ENCODE measurements around the gene GLTP. TPM values are rescaled to one million over a fixed set of nuclear protein-coding genes. Genes with fewer than 3 reads are reported as not detected.

The GLTP gene
- total RNA-seq, 4 donors from 2014 or later: 35.6 to 287 (median 167) TPM

- no peak for DNase-seq
- peak overlapping the region; percentile 66 to 92 (median 85) for H3K4me3 ChIP-seq
- no peaks in the 10 kb centered on the region for H3K9me3 ChIP-seq
- H3K36me3 ChIP-seq: no peaks in the 10 kb centered on the region
- 9 to 13% methylated on average over 7 to 13 of the region's 13 CpGs for WGBS, 2 donors (ENCODE audit: low coverage in 1 of 2)
- H3K4me1 ChIP-seq: peaks cover 26 to 57% (median 38%) of the 10 kb centered on the region in 4 donors
- TF ChIP-seq, protein P1, sequence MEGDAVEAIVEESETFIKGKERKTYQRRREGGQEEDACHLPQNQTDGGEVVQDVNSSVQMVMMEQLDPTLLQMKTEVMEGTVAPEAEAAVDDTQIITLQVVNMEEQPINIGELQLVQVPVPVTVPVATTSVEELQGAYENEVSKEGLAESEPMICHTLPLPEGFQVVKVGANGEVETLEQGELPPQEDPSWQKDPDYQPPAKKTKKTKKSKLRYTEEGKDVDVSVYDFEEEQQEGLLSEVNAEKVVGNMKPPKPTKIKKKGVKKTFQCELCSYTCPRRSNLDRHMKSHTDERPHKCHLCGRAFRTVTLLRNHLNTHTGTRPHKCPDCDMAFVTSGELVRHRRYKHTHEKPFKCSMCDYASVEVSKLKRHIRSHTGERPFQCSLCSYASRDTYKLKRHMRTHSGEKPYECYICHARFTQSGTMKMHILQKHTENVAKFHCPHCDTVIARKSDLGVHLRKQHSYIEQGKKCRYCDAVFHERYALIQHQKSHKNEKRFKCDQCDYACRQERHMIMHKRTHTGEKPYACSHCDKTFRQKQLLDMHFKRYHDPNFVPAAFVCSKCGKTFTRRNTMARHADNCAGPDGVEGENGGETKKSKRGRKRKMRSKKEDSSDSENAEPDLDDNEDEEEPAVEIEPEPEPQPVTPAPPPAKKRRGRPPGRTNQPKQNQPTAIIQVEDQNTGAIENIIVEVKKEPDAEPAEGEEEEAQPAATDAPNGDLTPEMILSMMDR (IDR thresholded peaks at IDR 0.05): no peak
- TF ChIP-seq EP300 (IDR thresholded peaks at IDR 0.05; ENCODE audit: low read depth) (no peak), POLR2A (IDR thresholded peaks at IDR 0.05) (no peak), POLR2AphosphoS5 (IDR thresholded peaks at IDR 0.05) (no peak)
- in situ Hi-C loops (cut with MboI; ENCODE audit: low pct_ligation_motif_present in 1 of 4, low pct_unique_long_range_greater_than_20kb in 1 of 4, low sequenced_read_pairs in 3 of 4) (loop anchor here in 2 of 4 donors (10.0 kb wide), 1 partner anchor 75 kb away; no protein-coding TSS in a partner anchor), intact Hi-C loops (cut with DNase I; ENCODE audit: low total_unique reads) (loop anchor here (1.0 kb wide), 1 partner anchor 74 kb away; no protein-coding TSS in a partner anchor)
- H3K27ac ChIP-seq: peak overlapping the region; percentile 83 to 89 (median 84)
- no peaks in the 10 kb centered on the region for H3K27me3 ChIP-seq
Observed at GRCh38 chr12:109879351-109880042, 844 bp downstream of the GLTP start.

DNA sequence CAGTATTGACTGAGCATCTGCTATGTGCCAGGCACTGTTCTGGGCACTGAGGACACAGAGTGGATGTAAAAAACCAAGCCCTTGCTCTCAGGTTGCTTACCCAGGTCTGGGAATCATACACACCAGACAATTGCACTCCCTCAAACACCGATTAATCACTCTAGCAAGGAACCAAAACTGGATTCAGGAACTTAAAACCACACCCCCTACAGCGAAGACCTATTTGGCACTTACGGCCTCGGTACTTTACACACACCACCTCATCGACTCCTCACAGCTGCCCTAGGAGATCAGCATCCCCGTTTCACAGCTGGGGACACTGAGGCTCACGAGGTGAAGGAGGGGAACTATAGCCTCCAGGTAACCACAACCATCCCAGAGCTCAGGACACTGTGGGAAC, 1.6 kb downstream of the GLTP start:
- intact Hi-C loops (cut with DNase I; ENCODE audit: low total_unique reads): no loop called here
- no peak for DNase-seq
- H3K36me3 ChIP-seq: no peaks in the 10 kb centered on the region
- peaks cover 33 to 65% (median 42%) of the 10 kb centered on the region in 4 donors for H3K4me1 ChIP-seq
- H3K27ac ChIP-seq: peak overlapping the region; percentile 83 to 89 (median 84)
- WGBS, 2 donors (ENCODE audit: low coverage in 1 of 2): 36% methylated on average over 7 of the region's 7 CpGs; no CpG with 5 or more reads in 1 of the 2 donors
- TF ChIP-seq POLR2AphosphoS5 (IDR thresholded peaks at IDR 0.05) (no peak), POLR2A (IDR thresholded peaks at IDR 0.05) (no peak), EP300 (IDR thresholded peaks at IDR 0.05; ENCODE audit: low read depth) (no peak)
- TF ChIP-seq, protein P1 (IDR thresholded peaks at IDR 0.05): no peak
- H3K9me3 ChIP-seq: no peaks in the 10 kb centered on the region
- H3K27me3 ChIP-seq: no peaks in the 10 kb centered on the region
- peak overlapping the region; percentile 66 to 92 (median 85) for H3K4me3 ChIP-seq
- in situ Hi-C loops (cut with MboI; ENCODE audit: low pct_ligation_motif_present in 1 of 4, low pct_unique_long_range_greater_than_20kb in 1 of 4, low sequenced_read_pairs in 3 of 4): loop anchor here in 1 of 4 donors (10.0 kb wide), 1 partner anchor 74 kb away; no protein-coding TSS in a partner anchor

DNA sequence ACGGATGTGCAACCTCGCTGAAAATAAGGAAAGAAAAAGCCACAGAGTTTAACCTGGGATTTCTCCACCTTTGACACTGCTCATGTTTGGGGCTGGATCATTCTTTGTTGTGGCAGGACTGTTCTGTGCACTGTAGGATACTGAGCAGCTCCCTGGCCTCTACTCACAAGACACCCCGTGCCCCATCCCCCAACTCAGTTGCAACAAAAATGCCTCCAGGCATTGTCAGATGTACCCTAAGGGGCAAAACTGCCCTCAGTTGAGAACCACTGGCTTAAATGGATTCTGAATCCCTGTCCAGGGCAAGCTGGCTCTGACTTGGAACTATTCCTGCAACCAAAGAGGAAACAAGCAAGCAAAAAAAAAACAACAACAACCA, 2.1 kb downstream of the GLTP start:
- TF ChIP-seq POLR2AphosphoS5 (IDR thresholded peaks at IDR 0.05): no peak
- Histone ChIP-seq H3K27ac (no peak overlapping the region), H3K36me3 (no peaks in the 10 kb centered on the region), H3K9me3 (no peaks in the 10 kb centered on the region), H3K4me3 (peak overlapping the region in 1 of 4 donors; percentile 91), H3K4me1 (peaks cover 34 to 70% (median 45%) of the 10 kb centered on the region in 4 donors), H3K27me3 (no peaks in the 10 kb centered on the region)
- WGBS, 2 donors (ENCODE audit: low coverage in 1 of 2): 77% methylated on average over 3 of the region's 3 CpGs; no CpG with 5 or more reads in 1 of the 2 donors
- in situ Hi-C loops (cut with MboI; ENCODE audit: low pct_ligation_motif_present in 1 of 4, low pct_unique_long_range_greater_than_20kb in 1 of 4, low sequenced_read_pairs in 3 of 4): loop anchor here in 1 of 4 donors (10.0 kb wide), 1 partner anchor 73 kb away; no protein-coding TSS in a partner anchor
- intact Hi-C loops (cut with DNase I; ENCODE audit: low total_unique reads): no loop called here
- DNase-seq: no peak

GRCh38 chr12:109877504-109878246, 2.7 kb downstream of the GLTP start:
- no peak for TF ChIP-seq POLR2AphosphoS5 (IDR thresholded peaks at IDR 0.05)
- no peak for DNase-seq
- Histone ChIP-seq H3K36me3 (no peaks in the 10 kb centered on the region), H3K4me3 (peak overlapping the region in 1 of 4 donors; percentile 91), H3K27me3 (no peaks in the 10 kb centered on the region), H3K4me1 (peaks cover 34 to 76% (median 47%) of the 10 kb centered on the region in 4 donors), H3K27ac (no peak overlapping the region), H3K9me3 (no peaks in the 10 kb centered on the region)
- 58 to 83% methylated on average over 4 to 10 of the region's 10 CpGs for WGBS, 2 donors (ENCODE audit: low coverage in 1 of 2)
- in situ Hi-C loops (cut with MboI; ENCODE audit: low pct_ligation_motif_present in 1 of 4, low pct_unique_long_range_greater_than_20kb in 1 of 4, low sequenced_read_pairs in 3 of 4): loop anchor here in 1 of 4 donors (10.0 kb wide), 1 partner anchor 73 kb away; no protein-coding TSS in a partner anchor
- intact Hi-C loops (cut with DNase I; ENCODE audit: low total_unique reads): no loop called here

DNA sequence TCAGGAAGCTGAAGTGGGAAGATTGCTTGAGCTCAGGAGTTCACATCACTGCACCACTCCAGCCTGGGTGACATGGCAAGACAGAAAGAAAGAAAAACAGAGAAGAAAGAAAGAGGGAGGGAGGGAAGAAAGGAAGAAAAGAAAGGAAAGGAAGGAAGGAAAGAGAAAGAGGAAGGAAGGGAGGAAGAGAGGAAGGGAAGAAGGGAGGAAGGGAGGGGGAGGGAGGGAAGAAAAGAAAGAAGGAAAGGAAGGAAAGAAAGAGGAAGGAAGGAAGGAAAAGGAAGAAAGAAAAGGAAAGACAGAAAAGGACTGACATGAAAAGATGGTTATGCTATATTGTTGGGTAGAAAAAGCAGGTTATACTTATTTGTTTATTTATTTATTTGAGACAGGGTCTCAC, 3.9 kb downstream of the GLTP start:
- H3K27ac ChIP-seq: peak overlapping the region; percentile 79 to 80 (median 80)

More for the DNA sequence above, 3.9 kb downstream of the GLTP start:
- DNase-seq: no peak
- intact Hi-C loops (cut with DNase I; ENCODE audit: low total_unique reads) (no loop called here), in situ Hi-C loops (cut with MboI; ENCODE audit: low pct_ligation_motif_present in 1 of 4, low pct_unique_long_range_greater_than_20kb in 1 of 4, low sequenced_read_pairs in 3 of 4) (loop anchor here in 1 of 4 donors (10.0 kb wide), 1 partner anchor 72 kb away; no protein-coding TSS in a partner anchor)
- no peaks in the 10 kb centered on the region for H3K36me3 ChIP-seq
- no peak overlapping the region for H3K4me3 ChIP-seq
- H3K9me3 ChIP-seq: no peaks in the 10 kb centered on the region
- H3K27me3 ChIP-seq: no peaks in the 10 kb centered on the region
- peaks cover 34 to 88% (median 58%) of the 10 kb centered on the region in 4 donors for H3K4me1 ChIP-seq
- TF ChIP-seq POLR2A (IDR thresholded peaks at IDR 0.05): no peak
- no peak for TF ChIP-seq EP300 (IDR thresholded peaks at IDR 0.05; ENCODE audit: low read depth)
- TF ChIP-seq, protein P1 (IDR thresholded peaks at IDR 0.05): no peak
- TF ChIP-seq POLR2AphosphoS5 (IDR thresholded peaks at IDR 0.05): no peak
